ENCODE data around the gene CDC42BPA. TPM values are rescaled to one million over a fixed set of nuclear protein-coding genes. Genes with fewer than 3 reads are reported as not detected.

Gene CDC42BPA
- total RNA-seq, 1 experiment from 2014 or later = 48.6 TPM

- CTCF ChIA-PET = interaction anchor here (0.6 kb wide), 1 partner anchor 76 kb away, joined by 4 read pairs; no protein-coding TSS in a partner anchor
These were observed 338.7 kb downstream of the CDC42BPA start for GRCh38 chr1:226979517-226980121.

GRCh38 chr1:226979115-226979516, 339.2 kb downstream of the CDC42BPA start:
- intact Hi-C loops (cut with micrococcal nuclease; ENCODE audit: unreplicated experiment) = no loop called here
- TF ChIP-seq CTCF (IDR thresholded peaks at IDR 0.05; ENCODE audit: unreplicated experiment) = no peak
- DNase-seq = no peak
- H3K4me1 Mint-ChIP-seq (ENCODE audit: low read depth, unreplicated experiment) = peaks cover 9% of the 10 kb centered on the region
- no peaks in the 10 kb centered on the region for H3K9me3 Mint-ChIP-seq (ENCODE audit: low read depth, unreplicated experiment)
- CTCF ChIA-PET = interaction anchor here (0.6 kb wide), 1 partner anchor 77 kb away, joined by 4 read pairs; no protein-coding TSS in a partner anchor
- no peak overlapping the region for H3K4me3 Mint-ChIP-seq (ENCODE audit: low read depth, unreplicated experiment)
- H3K27me3 Mint-ChIP-seq (ENCODE audit: unreplicated experiment) = no peaks in the 10 kb centered on the region
- peaks cover 28% of the 10 kb centered on the region for H3K36me3 Mint-ChIP-seq (ENCODE audit: insufficient read depth, unreplicated experiment)
- BruUV-seq (replicated peaks) = no TSS peak
- no peak overlapping the region for H3K27ac Mint-ChIP-seq (ENCODE audit: unreplicated experiment)

More at GRCh38 chr1:226979517-226980121, 338.7 kb downstream of the CDC42BPA start:
- Mint-ChIP-seq H3K4me3 (ENCODE audit: low read depth, unreplicated experiment) (no peak overlapping the region), H3K27ac (ENCODE audit: unreplicated experiment) (no peak overlapping the region), H3K27me3 (ENCODE audit: unreplicated experiment) (no peaks in the 10 kb centered on the region), H3K36me3 (ENCODE audit: insufficient read depth, unreplicated experiment) (peaks cover 25% of the 10 kb centered on the region), H3K9me3 (ENCODE audit: low read depth, unreplicated experiment) (no peaks in the 10 kb centered on the region), H3K4me1 (ENCODE audit: low read depth, unreplicated experiment) (peaks cover 4% of the 10 kb centered on the region)
- no peak for DNase-seq
- intact Hi-C loops (cut with micrococcal nuclease; ENCODE audit: unreplicated experiment) = no loop called here
- BruUV-seq (replicated peaks) = no TSS peak
- no peak for TF ChIP-seq CTCF (IDR thresholded peaks at IDR 0.05; ENCODE audit: unreplicated experiment)

- Mint-ChIP-seq H3K27ac (ENCODE audit: unreplicated experiment) (no peak overlapping the region), H3K4me3 (ENCODE audit: low read depth, unreplicated experiment) (no peak overlapping the region), H3K27me3 (ENCODE audit: unreplicated experiment) (no peaks in the 10 kb centered on the region), H3K36me3 (ENCODE audit: insufficient read depth, unreplicated experiment) (peaks cover 30% of the 10 kb centered on the region), H3K4me1 (ENCODE audit: low read depth, unreplicated experiment) (peaks cover 11% of the 10 kb centered on the region), H3K9me3 (ENCODE audit: low read depth, unreplicated experiment) (no peaks in the 10 kb centered on the region)
- no peak for DNase-seq
- BruUV-seq (replicated peaks) = no TSS peak
- intact Hi-C loops (cut with micrococcal nuclease; ENCODE audit: unreplicated experiment) = no loop called here
- no peak for TF ChIP-seq CTCF (IDR thresholded peaks at IDR 0.05; ENCODE audit: unreplicated experiment)
- CTCF ChIA-PET = interaction anchor here (0.6 kb wide), 1 partner anchor 77 kb away, joined by 4 read pairs; no protein-coding TSS in a partner anchor
These were observed 339.7 kb downstream of the CDC42BPA start for GRCh38 chr1:226978432-226979114.

DNA sequence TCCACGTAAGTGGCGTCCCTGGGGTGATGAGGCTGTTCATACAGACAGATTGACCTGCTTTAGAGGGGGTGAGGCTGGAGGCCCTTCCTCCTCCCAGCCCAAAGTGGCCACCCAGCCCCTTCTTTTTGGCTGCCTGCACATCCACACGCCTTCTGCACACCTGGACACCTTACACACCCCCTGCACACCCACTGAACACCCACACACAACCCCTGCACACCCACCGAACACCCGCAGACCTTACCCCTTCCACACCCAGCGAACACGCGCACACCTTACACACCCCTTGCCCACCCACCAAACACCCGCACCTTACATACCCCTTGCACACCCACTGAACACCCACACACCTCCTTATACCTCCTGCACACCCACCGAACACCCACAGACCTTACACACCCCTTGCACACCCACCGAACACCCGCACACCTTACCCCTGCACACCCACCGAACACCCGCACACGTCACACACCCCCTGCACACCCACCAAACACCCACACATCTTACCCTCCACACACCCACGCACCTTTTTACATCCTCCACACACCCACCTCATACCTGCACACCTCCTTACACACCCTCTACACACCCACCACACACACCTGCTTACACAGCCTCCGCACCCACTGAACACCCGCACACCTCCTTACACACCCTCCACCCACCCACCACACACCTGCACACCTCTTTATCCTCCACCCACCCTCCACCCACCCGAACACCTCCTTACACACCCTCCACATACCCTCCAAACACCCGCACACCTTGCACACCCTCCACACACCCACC, 340.5 kb downstream of the CDC42BPA start:
- no peak for DNase-seq
- TF ChIP-seq CTCF (IDR thresholded peaks at IDR 0.05; ENCODE audit: unreplicated experiment) = no peak
- Mint-ChIP-seq H3K27ac (ENCODE audit: unreplicated experiment) (no peak overlapping the region), H3K4me3 (ENCODE audit: low read depth, unreplicated experiment) (no peak overlapping the region), H3K4me1 (ENCODE audit: low read depth, unreplicated experiment) (peaks cover 11% of the 10 kb centered on the region), H3K27me3 (ENCODE audit: unreplicated experiment) (no peaks in the 10 kb centered on the region), H3K9me3 (ENCODE audit: low read depth, unreplicated experiment) (no peaks in the 10 kb centered on the region), H3K36me3 (ENCODE audit: insufficient read depth, unreplicated experiment) (peaks cover 24% of the 10 kb centered on the region)
- CTCF ChIA-PET = no interaction called here
- intact Hi-C loops (cut with micrococcal nuclease; ENCODE audit: unreplicated experiment) = no loop called here
- no TSS peak for BruUV-seq (replicated peaks)

Data from Calu3 (cell line).